IPS-NIHi11 (cell line): ENCODE results near the gene RRAGC.

ENCODE experiments used
- DNase-seq: peaks from one replicate; pipeline ENCODE4 v3.0.0; 2012; ENCODE audit warnings: mixed read lengths, low spot score

Gene RRAGC, protein sequence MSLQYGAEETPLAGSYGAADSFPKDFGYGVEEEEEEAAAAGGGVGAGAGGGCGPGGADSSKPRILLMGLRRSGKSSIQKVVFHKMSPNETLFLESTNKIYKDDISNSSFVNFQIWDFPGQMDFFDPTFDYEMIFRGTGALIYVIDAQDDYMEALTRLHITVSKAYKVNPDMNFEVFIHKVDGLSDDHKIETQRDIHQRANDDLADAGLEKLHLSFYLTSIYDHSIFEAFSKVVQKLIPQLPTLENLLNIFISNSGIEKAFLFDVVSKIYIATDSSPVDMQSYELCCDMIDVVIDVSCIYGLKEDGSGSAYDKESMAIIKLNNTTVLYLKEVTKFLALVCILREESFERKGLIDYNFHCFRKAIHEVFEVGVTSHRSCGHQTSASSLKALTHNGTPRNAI

DNA sequence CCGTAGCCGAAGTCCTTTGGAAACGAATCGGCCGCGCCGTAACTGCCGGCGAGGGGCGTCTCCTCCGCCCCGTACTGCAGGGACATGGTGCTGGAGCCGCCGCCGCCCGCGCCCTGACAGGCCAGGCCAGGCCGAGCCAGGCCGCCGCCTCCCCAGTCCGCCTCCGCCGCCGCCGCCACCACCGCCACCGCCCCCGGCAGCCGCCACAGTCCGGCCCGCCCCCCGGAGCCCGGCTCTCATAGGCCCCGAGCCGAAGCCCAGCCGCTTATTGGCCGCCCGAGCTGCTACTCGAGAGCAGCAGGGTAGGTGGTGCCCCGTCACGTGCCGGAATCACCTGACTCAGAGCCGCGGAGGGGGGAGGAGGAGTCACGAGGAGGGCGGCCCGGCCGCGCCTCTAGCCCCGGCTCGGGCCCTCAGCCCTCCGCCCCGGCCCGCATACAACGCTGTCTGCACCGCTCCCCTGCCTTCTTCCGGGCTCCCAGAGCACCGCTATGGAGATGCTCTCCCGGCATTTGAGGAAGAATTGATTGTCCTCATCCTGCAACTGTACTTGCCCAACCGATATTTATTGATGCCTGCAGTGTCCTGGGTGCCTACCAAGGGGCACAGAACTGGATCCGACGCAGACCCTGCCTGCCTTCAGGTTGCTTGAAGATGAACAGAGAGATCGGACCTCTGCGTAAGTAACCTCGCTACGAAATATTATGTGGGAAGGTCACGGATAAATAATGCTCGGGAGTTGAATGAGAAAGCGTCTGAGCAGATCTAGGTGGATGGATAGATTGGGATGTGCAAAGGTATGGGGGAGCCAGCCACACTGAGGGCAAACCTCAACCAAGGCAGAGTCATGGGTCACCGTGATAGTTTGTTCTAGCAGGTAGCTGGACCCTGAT, at the start of gene RRAGC:
TSS of gene RRAGC (minus strand) at position 212 of the 893 bp plus-strand sequence. CDS start at position 86, 126 bp downstream.
- peak; percentile 100 for DNase-seq

GRCh38 chr1:38908821-38909220, 49.2 kb upstream of the RRAGC start:
- no peak for DNase-seq

GRCh38 chr1:38905985-38906384, 46.4 kb upstream of the RRAGC start:
- no peak for DNase-seq

- no peak for DNase-seq
Measured at GRCh38 chr1:38899560-38899959, 40.0 kb upstream of the RRAGC start.

- no peak for DNase-seq
Measured at GRCh38 chr1:38898653-38899230, 39.2 kb upstream of the RRAGC start.

DNA sequence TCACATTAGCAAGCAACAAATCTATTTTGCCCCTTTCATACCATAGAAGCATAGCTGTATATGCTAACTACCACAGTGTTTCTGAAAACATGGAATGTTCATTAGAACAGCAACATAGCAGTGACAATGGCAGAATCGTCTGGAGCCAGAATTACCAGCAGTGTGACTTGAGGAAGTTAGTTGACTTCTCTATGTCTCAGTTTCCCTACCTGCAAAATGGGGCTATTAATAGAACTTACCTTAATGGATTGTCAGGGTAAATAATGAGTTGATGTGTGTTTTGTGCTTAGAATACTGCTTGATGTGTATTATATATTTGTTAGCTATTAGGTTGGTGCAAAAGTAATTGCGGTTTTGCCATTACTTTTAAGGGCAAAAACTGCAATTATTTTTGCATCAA, 36.6 kb upstream of the RRAGC start:
- DNase-seq, result no peak

- DNase-seq, result no peak
Measured at GRCh38 chr1:38892976-38893375, 33.4 kb upstream of the RRAGC start.

DNA sequence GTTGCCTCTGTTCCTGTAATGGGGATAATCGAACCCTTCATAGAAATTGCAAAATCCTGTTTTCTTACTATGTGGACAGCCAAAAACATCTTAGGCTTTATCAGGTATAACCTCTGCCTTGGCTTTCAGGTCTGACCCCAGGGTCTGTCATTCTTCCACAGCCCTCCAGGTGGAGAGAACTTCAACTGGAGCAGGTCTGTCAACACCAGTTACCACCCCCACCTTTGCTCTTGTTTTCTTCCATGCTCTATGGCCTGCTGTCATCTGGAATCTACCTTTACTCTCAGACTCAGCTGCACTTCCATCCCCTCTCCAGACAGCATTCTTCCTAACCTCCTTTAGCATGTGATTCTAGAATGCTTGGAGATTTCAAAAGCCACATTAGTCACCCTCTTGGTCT, 32.2 kb upstream of the RRAGC start:
- peak; percentile 66 for DNase-seq

DNA sequence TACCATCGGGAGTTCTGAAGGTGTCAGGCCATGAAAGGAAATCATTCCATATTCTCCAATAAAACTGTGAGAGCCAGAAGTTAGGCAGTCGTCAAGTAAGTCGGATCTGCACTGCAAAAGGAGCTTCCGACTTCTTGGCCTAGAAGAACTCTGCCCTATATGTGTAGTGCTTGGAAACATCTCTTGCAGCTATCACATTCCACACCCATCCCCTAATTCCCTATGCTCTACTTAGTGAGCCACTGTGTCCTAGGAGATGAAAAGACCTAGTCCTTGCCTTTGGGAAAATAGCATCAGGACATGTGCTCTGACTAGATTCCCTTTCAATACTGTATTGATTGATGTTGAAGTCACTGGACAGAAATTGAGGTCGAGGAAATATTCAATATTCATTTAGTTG, 30.0 kb upstream of the RRAGC start:
- DNase-seq, result no peak

DNA sequence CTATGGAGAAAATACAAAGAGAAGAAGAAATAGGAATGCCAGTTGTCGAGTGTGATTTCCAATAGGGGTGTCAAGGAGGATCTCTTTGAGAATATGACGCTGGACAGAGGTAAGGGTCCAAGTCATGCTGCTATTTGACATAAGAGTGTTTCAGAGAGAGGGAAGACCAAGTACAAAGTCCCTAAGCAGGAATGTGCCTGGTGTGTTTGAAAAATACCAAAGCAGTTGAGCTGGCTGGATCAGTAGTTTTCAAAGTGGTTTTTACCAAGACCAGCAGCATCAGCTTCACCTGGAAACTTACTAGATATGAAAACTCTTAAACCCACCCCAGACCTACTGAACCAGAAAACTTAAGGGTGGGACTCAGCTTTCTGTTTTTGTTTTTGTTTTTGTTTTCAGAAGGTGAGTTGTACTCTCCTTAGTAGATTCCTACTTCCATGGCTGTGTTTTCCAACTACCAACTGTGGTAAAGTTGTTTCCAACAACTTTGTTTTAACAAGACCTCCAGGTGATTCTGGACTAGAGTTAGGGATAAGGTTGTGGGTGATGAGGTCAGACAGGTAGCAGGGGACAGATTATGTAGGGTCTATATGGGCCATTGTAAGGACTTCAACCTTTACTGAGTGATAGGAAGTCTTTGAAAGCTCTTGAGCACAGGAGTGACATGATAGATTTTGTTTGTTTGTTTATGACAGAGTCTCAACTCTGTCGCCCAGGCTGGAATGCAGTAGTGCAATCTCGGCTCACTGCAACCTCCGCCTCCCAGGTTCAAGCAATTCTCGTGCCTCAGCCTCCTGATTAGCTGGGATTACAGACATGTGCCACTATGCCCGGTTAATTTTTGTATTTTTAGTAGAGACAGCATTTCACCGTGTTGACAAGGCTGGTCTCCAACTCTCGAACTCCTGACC, 29.1 kb upstream of the RRAGC start:
- no peak for DNase-seq

- no peak for DNase-seq
Measured at GRCh38 chr1:38885092-38885491, 25.5 kb upstream of the RRAGC start.

- no peak for DNase-seq
Measured at GRCh38 chr1:38881487-38881886, 21.9 kb upstream of the RRAGC start, which contains the start of gene GJA9. Gene GJA9 (minus strand): TSS chr1:38881587. CDS start chr1:38876098, 5,489 bp downstream.

DNA sequence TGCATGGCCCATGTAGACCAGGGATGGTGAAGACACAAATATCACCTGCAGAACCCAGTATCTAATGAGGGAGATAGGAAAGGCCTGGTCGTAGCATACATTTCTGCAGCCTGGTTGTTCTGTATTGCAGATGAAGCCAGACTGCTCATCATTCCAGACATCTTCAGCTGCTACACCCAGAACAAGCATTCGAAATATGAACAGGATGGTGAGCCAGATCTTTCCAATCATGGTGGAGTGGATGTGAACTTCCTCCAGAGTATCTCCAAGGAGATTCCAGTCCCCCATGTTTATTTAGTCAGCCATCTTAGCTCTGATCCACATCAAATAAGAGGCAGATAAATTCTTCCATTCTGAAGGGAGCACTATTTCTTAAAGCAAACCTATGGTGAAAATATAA, 16.2 kb upstream of the RRAGC start:
- no peak for DNase-seq

- peak; percentile 99 for DNase-seq
Measured at GRCh38 chr1:38873027-38873969, 13.7 kb upstream of the RRAGC start, which contains the start of gene MYCBP. Gene MYCBP (minus strand): TSS chr1:38873348. CDS start chr1:38873305, 43 bp downstream.

DNA sequence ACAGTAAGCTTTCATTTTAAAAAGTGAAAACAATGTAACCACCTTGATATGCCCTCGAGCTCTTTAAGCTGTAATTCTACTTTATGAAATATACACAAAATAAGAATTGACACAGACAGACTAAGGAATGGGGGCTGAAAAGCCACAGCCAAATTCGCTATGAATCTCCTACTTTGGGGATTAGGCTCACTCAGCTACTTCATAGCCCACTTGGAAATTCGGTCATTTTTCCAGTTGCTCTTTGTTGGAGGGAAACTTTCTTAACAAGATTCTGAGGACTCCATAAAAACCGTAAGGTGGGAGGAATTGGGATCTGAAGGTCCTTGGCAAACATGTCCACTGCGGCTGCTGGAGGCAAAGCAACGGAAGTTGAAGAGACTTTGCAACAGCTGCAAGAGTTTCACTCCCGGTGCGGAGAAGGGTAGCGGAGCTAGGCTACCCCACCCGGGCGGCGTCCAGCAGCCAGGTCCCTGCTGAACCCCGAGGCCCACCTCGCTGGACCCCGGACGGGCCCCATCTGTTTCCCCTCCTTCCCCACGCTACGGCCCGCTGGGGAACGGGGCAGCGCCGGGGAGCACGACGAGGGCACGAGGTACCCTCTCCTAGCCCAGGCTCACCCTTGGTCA, 12.9 kb upstream of the RRAGC start:
- peak; percentile 18 for DNase-seq

DNA sequence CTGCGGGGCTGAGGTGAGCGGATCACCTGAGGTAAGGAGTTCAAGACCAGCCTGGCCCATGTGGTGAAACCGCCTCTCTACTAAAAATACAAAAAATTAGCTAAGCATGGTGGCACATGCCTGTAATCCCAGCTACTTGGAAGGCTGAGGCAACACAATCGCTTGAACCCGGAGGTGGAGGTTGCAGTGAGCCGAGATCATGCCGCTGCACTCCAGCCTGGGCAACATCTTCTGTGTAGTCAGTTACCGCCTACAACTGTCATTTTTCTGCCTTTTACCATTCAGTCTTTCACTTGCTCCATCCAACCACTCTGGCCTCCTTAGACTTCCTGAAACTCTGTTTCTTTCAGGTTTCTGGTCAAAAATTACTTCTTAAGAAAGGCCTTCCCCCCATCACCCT, 11.4 kb upstream of the RRAGC start:
- no peak for DNase-seq

DNA sequence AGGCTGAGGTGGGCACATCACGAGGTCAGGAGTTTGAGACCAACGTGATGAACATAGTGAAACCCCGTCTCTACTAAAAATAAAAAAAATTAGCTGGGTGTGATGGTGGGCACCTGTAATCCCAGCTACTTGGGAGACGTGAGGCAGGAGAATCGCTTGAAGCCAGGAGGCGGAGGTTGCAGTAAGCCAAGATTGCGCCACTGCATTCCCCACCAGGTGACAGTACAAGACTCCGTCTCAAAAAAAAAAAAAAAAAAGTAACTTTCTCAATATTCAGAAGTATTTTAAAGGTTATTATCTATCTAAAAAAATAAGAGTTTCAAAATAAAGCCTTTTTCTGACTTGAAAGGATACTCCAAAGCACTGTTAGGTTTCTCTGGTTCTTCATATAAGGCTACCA, 7.6 kb upstream of the RRAGC start:
- DNase-seq, result no peak

- DNase-seq, result no peak
Measured at GRCh38 chr1:38865112-38865715, 5.6 kb upstream of the RRAGC start.

- DNase-seq, result no peak
Measured at GRCh38 chr1:38860454-38860795, 853 bp upstream of the RRAGC start.
